ENCODE results near the gene PDGFD. TPM values are rescaled to one million over a fixed set of nuclear protein-coding genes. Genes with fewer than 3 reads are reported as not detected.

PDGFD gene
- total RNA-seq, 2 experiments from 2014 or later: 0.20 TPM; not detected in 1

DNA sequence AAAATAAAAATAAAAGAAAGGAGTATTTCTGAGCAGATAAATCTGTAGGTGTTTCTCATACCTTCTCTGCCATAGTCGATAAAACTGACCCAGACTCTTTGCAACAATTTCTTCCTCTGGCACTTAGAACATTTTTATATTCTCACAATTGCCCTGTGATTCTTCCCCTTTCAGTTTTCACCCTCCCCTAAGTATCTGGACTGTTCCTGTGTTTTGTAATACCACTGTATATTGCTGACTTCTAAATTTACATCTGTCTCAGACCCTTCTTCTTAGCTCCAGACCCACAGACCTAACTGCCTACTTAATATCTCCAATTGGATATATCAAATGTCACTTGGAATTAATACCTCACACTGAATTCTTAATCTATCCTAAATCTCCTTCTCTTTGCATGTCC lies 261.0 kb downstream of the PDGFD start:
- Mint-ChIP-seq H3K36me3 (ENCODE audit: low read depth) (no peaks in the 10 kb centered on the region), H3K4me1 (ENCODE audit: low read depth) (no peaks in the 10 kb centered on the region), H3K9me3 (no peaks in the 10 kb centered on the region), H3K27me3 (no peaks in the 10 kb centered on the region), H3K27ac (no peak overlapping the region), H3K4me3 (no peak overlapping the region)
- POLR2A ChIA-PET: no interaction called here
- intact Hi-C loops (cut with micrococcal nuclease): no loop called here
- DNase-seq (no peak), ATAC-seq (no peak)
- TF ChIP-seq, protein P1, sequence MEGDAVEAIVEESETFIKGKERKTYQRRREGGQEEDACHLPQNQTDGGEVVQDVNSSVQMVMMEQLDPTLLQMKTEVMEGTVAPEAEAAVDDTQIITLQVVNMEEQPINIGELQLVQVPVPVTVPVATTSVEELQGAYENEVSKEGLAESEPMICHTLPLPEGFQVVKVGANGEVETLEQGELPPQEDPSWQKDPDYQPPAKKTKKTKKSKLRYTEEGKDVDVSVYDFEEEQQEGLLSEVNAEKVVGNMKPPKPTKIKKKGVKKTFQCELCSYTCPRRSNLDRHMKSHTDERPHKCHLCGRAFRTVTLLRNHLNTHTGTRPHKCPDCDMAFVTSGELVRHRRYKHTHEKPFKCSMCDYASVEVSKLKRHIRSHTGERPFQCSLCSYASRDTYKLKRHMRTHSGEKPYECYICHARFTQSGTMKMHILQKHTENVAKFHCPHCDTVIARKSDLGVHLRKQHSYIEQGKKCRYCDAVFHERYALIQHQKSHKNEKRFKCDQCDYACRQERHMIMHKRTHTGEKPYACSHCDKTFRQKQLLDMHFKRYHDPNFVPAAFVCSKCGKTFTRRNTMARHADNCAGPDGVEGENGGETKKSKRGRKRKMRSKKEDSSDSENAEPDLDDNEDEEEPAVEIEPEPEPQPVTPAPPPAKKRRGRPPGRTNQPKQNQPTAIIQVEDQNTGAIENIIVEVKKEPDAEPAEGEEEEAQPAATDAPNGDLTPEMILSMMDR (IDR thresholded peaks at IDR 0.05): no peak
- CTCF ChIA-PET: no interaction called here

DNA sequence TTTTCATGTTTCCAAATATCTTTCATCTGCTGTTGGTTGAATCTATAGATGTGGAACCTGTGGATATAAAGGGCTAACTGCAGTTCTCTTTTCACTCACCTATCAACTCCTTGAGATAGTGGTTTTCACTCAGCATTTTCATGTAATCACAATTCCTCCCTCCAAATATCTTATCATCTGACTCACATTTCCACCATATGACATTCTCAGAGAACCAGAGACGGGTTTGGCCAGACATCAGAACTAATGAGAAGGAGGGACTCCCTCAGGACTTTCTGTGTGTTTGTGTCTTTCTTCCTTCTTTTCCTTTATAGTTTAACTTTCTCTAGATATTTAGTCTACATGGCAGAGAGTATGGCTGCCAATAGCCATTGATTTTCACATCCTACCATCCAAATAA lies 262.3 kb downstream of the PDGFD start:
- no peaks in the 10 kb centered on the region for H3K27me3 Mint-ChIP-seq
- TF ChIP-seq, protein P1 (IDR thresholded peaks at IDR 0.05): no peak
- H3K9me3 Mint-ChIP-seq: no peaks in the 10 kb centered on the region
- H3K27ac Mint-ChIP-seq: no peak overlapping the region
- ATAC-seq (no peak), DNase-seq (no peak)
- no peaks in the 10 kb centered on the region for H3K36me3 Mint-ChIP-seq (ENCODE audit: low read depth)
- intact Hi-C loops (cut with micrococcal nuclease): no loop called here
- POLR2A ChIA-PET: no interaction called here
- no peaks in the 10 kb centered on the region for H3K4me1 Mint-ChIP-seq (ENCODE audit: low read depth)
- no peak overlapping the region for H3K4me3 Mint-ChIP-seq
- CTCF ChIA-PET: no interaction called here

DNA sequence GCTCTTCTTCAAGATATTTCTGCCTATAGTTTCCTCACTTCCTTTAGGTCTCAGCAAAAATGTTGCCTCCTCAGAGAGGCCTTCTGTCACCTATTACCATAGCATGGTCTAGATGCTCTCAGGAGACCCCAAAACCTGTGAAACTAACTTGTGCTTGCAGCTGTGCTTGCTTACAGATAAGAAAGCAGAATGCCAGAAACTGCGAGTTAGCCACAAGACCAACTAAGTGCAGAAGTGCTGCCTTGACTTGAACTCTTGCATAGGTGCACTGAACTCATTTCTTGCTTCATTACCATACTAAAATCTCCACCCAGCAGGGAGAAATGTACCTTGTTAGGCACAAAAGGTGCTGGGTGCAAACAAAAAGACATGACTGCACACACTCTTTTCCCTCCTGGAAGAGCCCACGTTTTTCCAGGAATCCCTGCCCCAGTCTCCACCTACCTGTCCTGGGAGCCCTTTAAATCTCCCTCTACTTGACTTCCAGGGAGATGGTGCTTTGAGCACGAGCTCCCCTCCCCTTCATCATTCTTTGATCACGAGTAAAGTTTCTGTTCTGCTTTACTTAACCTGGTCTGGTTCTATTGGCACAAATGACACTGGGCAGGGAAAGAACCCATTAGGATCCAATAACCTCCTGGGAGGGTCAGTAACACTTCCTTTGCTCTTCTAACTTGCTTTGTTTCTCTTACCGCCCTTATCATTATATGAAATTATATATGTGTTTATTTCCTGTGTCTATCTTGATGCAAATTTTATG lies 265.2 kb downstream of the PDGFD start:
- no peaks in the 10 kb centered on the region for H3K36me3 Mint-ChIP-seq (ENCODE audit: low read depth)
- no peaks in the 10 kb centered on the region for H3K4me1 Mint-ChIP-seq (ENCODE audit: low read depth)
- ChIA-PET POLR2A (no interaction called here), CTCF (no interaction called here)
- TF ChIP-seq, protein P1 (IDR thresholded peaks at IDR 0.05): no peak
- intact Hi-C loops (cut with micrococcal nuclease): no loop called here
- no peaks in the 10 kb centered on the region for H3K9me3 Mint-ChIP-seq
- H3K4me3 Mint-ChIP-seq: no peak overlapping the region
- no peak for ATAC-seq
- no peaks in the 10 kb centered on the region for H3K27me3 Mint-ChIP-seq
- H3K27ac Mint-ChIP-seq: no peak overlapping the region
- DNase-seq: no peak

DNA sequence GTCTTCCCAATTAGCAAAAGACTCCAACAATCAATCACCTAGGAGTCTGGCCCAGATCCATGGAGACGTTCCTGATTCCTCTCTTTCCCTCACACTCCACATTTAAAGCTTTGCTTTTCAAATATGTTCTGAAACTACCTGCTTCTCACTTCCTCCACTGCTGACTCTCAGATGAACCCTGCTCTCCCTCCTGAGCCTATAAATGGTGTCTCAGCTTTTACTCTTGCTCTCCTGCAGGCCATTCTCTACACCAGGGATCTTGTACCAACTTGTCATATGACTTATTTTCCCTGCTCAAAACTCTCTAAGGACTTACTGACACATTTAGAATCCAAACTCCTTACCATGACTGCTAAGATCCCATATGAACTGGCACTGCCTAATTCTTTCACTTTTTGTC lies 265.9 kb downstream of the PDGFD start:
- H3K4me1 Mint-ChIP-seq (ENCODE audit: low read depth): no peaks in the 10 kb centered on the region
- ATAC-seq (no peak), DNase-seq (no peak)
- ChIA-PET POLR2A (no interaction called here), CTCF (no interaction called here)
- H3K9me3 Mint-ChIP-seq: no peaks in the 10 kb centered on the region
- no peak overlapping the region for H3K4me3 Mint-ChIP-seq
- no peaks in the 10 kb centered on the region for H3K27me3 Mint-ChIP-seq
- TF ChIP-seq, protein P1 (IDR thresholded peaks at IDR 0.05): no peak
- intact Hi-C loops (cut with micrococcal nuclease): no loop called here
- no peaks in the 10 kb centered on the region for H3K36me3 Mint-ChIP-seq (ENCODE audit: low read depth)
- H3K27ac Mint-ChIP-seq: no peak overlapping the region

DNA sequence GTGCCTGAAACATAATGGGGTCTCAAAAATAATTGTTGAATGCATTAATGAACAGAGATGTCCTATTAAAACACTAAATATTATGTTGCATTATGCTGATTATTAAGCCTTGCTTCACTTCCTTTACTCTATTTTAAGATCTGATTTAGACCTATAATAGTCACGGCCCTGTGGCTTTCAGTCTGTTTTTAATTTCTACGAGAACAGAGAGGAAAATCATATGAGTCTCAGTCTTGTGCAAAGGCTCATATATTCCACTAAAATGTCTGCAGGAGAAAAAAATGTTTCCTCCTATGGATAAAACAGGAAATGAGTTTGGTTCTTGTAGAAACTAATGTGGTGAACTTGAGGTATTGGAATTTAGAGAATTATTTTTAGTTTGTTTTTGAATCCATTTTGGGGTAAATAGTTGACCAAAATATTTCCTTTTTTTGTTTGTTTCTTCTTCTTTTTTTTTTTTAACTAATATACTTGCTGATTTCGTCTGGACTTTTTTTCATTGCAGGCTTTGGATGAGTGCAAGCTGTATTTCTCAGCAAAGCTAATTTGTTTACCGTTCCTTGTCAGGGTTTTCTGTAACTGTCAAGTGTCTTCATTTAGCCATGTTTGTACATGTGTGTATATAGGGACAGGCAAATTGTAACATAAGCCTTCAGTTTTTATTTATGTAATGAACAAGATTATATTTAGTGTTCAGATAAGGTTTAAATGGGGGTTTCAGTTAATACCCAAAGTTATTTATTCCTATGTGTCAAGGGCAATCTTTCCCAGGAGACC lies 266.6 kb downstream of the PDGFD start:
- H3K4me3 Mint-ChIP-seq: no peak overlapping the region
- H3K36me3 Mint-ChIP-seq (ENCODE audit: low read depth): no peaks in the 10 kb centered on the region
- intact Hi-C loops (cut with micrococcal nuclease): no loop called here
- H3K27me3 Mint-ChIP-seq: no peaks in the 10 kb centered on the region
- H3K9me3 Mint-ChIP-seq: no peaks in the 10 kb centered on the region
- TF ChIP-seq, protein P1 (IDR thresholded peaks at IDR 0.05): no peak
- no peaks in the 10 kb centered on the region for H3K4me1 Mint-ChIP-seq (ENCODE audit: low read depth)
- CTCF ChIA-PET: no interaction called here
- H3K27ac Mint-ChIP-seq: no peak overlapping the region
- POLR2A ChIA-PET: no interaction called here
- DNase-seq: no peak
- ATAC-seq: no peak
